HG03342 (cell line): ENCODE data around the gene TMPRSS2.

ENCODE experiments used
- ATAC-seq: cut with Tn5 transposase; IDR thresholded peaks from one replicate; pipeline ENCODE4 v1.9.1; 2021; ENCODE audit warnings: mild to moderate bottlenecking, moderate library complexity; ENCODE audit not compliant: unreplicated experiment

TMPRSS2 gene

DNA sequence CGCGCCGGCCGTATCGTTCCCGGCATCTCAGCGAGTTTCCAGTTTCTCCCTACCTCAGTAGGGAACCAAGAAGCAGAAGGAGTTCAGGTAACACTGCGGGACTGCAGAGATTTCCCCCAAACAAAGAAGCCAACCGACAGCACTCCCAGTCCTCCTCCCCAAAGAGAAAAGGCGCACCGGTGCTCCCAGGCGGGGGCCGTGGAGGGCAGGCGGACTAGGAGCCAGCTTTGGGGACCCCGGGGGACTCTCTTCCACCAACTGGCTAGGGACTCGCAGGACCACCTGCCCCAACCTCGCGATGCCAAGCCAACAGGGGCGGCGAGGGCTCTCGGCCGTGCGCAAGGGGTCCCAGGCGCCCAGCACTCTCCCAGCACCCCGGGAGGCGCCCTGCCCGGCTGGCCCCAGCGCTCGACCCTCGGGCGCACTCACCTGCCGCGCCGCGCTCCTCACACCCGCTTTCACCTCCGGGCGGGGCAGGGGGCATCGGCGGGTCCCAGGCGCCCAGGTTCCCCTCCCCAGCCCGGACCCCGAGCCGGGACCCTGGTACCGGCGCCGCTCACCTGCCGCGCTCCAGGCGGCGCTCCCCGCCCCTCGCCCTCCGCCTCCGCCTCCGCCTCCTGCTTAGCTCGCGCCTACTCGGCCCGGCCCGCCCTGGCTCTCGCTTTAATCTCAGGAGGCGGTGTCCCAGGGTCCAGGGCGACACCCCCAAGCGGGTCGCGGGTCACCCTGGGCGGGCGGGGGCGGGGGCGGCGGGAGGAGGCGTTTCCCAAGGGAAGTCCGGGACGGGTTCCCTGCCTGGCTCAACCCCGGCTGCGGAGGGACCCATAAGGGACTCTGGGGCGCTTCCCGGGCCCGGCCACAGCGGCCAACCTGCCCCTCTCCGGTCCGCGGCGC, at the start of gene TMPRSS2:
Gene TMPRSS2 (minus strand): TSS at position 638 of the 894 bp plus-strand sequence. CDS start 10,025 bp downstream, outside the sequence.
- ATAC-seq = no peak

DNA sequence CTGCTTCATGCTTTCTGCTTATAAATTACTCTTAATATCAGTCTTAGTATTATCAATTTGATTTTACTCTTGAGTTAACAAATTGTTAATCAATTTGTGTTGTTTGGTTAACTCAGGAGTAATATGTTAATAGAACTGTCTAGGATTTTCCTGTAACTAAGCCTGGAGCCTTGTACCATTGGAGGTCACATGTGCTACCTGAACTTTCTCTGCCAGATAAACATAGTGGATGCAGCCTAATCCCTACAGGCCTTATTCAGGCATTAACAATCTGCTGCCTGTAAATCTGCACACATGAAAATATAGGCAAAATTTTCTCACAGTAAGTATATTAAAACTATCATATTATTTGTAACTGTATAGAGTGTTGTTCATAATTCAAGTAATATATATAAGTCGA, 47.1 kb upstream of the TMPRSS2 start:
- ATAC-seq = no peak

- no peak for ATAC-seq
Observed at GRCh38 chr21:41552254-41552653, 44.3 kb upstream of the TMPRSS2 start.

- no peak for ATAC-seq
Observed at GRCh38 chr21:41548781-41549180, 40.8 kb upstream of the TMPRSS2 start.

- ATAC-seq = no peak
Observed at GRCh38 chr21:41547111-41547510, 39.2 kb upstream of the TMPRSS2 start.

- no peak for ATAC-seq
Observed at GRCh38 chr21:41545500-41546359, 37.8 kb upstream of the TMPRSS2 start.

DNA sequence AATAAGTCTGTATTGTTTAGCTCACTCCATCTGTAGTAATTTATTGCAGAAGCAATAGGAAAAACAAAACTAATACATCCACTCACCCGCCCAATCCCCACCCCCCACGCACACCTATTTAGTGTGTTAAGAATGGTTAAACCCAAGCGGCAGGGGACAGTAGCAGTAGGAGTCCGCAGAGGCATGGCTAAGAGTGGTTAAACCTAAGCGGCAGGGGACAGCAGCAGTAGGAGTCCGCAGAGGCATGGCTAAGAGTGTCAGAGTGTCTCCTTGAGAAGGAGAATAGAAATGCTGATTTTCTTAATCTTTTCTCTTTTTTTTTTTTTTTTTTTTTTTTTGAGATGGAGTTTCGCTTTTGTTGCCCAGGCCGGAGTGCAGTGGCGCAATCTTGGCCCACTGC, 34.8 kb upstream of the TMPRSS2 start:
- no peak for ATAC-seq

- ATAC-seq = no peak
Observed at GRCh38 chr21:41537356-41537755, 29.4 kb upstream of the TMPRSS2 start.

GRCh38 chr21:41536827-41537103, 28.8 kb upstream of the TMPRSS2 start:
- no peak for ATAC-seq

- no peak for ATAC-seq
Observed at GRCh38 chr21:41536076-41536826, 28.3 kb upstream of the TMPRSS2 start.

DNA sequence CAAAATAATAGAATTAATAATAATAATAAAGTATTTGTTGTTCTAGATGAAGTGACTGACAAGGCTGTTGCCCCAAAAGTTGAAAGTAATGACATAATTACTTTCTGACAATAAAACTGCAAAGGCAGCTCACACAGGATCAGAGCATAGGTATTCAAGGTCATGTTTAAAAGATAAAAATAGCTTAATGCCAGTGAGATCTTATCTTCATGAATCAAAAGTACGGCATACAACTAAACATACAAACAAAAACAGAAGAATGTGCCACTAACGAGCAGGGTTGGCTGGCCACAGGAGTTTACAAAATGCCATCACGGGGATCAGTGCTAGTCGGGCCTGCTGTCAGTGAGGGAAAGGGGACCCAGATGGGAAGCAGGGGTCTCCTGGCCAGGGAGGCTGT, 22.4 kb upstream of the TMPRSS2 start:
- no peak for ATAC-seq

DNA sequence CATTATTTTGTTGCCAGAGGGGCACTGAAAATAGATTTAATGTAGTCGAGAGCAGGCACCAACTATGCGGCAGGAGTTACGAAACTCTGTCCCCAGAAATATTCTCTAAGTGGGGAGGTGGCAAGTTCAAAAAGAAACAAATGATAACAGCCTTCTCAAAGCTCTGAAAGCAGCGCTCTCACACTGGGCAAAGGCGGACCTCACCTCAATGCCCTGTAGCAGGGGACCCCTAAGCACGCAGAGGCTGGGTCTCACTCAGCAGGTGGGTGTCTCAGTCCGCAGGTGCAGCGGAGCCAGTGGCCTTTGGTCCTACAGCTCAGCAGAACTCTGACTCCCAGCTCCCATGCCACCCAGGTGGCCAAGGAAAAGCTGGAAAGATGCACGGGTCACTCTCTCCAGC, 21.8 kb upstream of the TMPRSS2 start:
- ATAC-seq = no peak

- ATAC-seq = no peak
Observed at GRCh38 chr21:41526478-41527087, 18.6 kb upstream of the TMPRSS2 start.

- ATAC-seq = no peak
Observed at GRCh38 chr21:41523175-41523574, 15.2 kb upstream of the TMPRSS2 start.

DNA sequence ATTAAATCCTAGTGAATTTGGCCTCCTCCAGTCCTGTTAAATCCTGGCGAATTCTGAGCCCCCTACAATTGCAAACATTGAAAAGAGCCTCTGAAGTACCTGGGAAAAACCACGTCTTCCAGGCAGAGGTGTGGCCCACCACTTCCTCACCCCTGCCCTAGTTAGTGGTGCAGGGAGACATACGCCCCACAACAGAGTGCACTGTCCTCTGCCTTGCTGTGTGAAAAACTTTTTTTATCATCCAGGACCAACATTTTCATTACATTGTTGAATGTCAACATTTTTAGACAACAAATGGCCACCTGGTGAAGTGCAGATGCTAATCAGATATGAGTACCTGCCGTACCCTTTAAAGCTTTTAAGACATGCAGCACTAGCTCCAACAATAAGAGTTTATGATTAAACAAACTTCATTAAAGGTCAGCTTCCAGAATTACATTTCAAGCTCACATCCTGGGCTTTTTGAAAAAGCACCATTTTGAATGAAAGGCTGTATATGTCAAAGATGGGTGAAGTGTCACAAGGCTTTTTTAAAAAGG, 13.6 kb upstream of the TMPRSS2 start:
- ATAC-seq = no peak

GRCh38 chr21:41520560-41521442, 12.8 kb upstream of the TMPRSS2 start:
- ATAC-seq = no peak

GRCh38 chr21:41519806-41520559, 12.0 kb upstream of the TMPRSS2 start:
- ATAC-seq = no peak

DNA sequence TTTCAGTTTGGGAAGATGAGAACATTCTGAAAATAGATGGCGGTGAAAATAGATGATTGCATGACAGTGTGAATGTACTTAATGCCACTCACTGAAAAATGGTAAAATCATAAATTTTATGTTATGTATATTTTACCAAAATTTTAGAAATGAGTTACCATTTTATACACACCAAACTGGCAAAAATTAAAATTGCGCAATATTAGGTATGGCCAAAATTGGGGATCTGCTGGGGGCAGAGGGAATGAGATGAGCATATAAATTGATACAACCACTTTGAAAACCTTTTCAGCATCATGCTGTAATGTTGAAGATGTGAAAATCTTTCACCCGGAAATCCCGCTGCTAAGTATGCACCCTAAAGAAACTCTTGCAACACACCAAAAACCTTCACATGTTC, 10.8 kb upstream of the TMPRSS2 start:
- ATAC-seq = no peak

- no peak for ATAC-seq
Observed at GRCh38 chr21:41511858-41512257, 3.9 kb upstream of the TMPRSS2 start.
